RWPE1 (cell line): Measurements from ENCODE around the gene TNS4.

Experiments used
- CTCF ChIA-PET: fragments of 350-600 bp; sonication (Branson Sonifier 250); formaldehyde crosslinking; extraction: SDS; loops from one replicate; lab custom pipeline; 2021; lab: Yijun Ruan, JAX
- POLR2A ChIA-PET: fragments of 400-600 bp; formaldehyde crosslinking; extraction: SDS; loops from one replicate; lab custom pipeline; 2020; ENCODE audit warnings: antibody characterized with exemption; ENCODE audit not compliant: low non-redundant PET; lab: Yijun Ruan, JAX
- DNase-seq: peaks from one replicate; pipeline ENCODE4 v3.0.0; 2012; ENCODE audit warnings: low spot score
- H3K27ac ChIP-seq: fragments of 450-650 bp; 2 replicates; pipeline ENCODE4 v1.5.1; 2017
- TF ChIP-seq, protein P1 (sequence below): fragments of 450-650 bp; conservative IDR thresholded peaks from 2 replicates; pipeline ENCODE4 v1.5.1; 2017; ENCODE audit warnings: low read depth, mild to moderate bottlenecking

The TNS4 gene

DNA sequence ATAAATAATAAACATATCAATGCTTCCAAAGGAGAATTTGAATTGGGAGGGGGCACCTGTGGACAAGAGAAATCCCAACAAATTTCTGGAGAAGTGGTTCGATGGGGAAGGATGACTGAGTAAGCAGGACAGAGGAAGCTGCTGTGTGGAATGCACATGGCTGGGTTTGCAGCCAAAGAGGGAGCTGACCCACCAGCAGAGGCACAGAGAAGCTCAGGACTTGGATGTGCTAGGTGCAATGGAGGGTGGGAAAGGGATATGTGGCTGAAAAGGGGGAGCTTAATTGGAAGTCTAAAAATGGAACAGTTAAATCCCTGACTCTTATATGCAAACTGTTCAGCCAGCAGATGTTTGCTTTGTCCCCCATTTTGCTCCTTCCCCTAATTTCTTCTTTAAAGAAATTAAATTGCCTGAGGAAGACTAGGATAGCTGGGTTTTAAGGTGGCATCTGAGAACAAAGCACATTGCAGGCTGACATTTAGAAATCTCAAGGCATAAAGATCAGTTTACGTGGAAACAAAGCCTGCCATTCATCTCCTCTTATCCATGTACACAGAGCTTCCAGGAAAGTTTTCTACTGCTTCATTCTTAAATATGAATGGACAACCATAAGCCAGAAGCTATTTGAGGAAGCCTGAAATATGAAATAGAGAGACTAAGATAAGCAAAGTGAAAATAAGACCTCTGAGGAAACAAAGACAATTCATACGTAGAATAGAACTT lies 23.0 kb upstream of the TNS4 start:
- DNase-seq = no peak
- ChIA-PET POLR2A (no interaction called here), CTCF (interaction anchor here (0.6 kb wide), 1 partner anchor 1549 kb away, joined by 3 read pairs; no protein-coding TSS in a partner anchor)

DNA sequence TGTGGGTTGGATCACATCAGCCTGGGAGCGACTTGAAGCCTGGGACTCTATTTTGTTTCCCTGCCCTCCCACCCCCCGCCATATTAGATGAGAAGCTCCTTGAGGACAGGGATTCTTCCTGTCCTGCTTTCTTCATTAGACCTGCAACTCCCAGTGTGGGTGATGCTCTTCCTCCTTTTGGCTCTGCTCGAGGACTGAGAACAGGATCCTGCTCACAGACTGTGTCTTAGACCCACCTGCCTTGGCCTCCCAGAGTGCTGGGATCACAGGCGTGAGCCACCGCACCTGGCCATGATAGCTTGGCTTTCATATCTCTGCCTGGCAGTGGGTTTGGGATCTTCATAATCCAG lies 21.5 kb upstream of the TNS4 start:
- no peak for DNase-seq
- ChIA-PET POLR2A (interaction anchor here (0.6 to 1.0 kb wide), 3 partner anchors 22 to 296 kb away, joined by 3 to 4 read pairs (median 4); partner anchors contain the start of gene TNS4), CTCF (interaction anchor here (0.7 to 0.9 kb wide), 2 partner anchors 10 to 37 kb away, joined by 3 to 4 read pairs; no protein-coding TSS in a partner anchor)
- H3K27ac ChIP-seq = peak overlapping the region; percentile 99
- TF ChIP-seq, protein P1, sequence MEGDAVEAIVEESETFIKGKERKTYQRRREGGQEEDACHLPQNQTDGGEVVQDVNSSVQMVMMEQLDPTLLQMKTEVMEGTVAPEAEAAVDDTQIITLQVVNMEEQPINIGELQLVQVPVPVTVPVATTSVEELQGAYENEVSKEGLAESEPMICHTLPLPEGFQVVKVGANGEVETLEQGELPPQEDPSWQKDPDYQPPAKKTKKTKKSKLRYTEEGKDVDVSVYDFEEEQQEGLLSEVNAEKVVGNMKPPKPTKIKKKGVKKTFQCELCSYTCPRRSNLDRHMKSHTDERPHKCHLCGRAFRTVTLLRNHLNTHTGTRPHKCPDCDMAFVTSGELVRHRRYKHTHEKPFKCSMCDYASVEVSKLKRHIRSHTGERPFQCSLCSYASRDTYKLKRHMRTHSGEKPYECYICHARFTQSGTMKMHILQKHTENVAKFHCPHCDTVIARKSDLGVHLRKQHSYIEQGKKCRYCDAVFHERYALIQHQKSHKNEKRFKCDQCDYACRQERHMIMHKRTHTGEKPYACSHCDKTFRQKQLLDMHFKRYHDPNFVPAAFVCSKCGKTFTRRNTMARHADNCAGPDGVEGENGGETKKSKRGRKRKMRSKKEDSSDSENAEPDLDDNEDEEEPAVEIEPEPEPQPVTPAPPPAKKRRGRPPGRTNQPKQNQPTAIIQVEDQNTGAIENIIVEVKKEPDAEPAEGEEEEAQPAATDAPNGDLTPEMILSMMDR = no peak

More for the DNA sequence above, 23.0 kb upstream of the TNS4 start:
- TF ChIP-seq, protein P1 = no peak
- peak overlapping the region; percentile 63 for H3K27ac ChIP-seq

DNA sequence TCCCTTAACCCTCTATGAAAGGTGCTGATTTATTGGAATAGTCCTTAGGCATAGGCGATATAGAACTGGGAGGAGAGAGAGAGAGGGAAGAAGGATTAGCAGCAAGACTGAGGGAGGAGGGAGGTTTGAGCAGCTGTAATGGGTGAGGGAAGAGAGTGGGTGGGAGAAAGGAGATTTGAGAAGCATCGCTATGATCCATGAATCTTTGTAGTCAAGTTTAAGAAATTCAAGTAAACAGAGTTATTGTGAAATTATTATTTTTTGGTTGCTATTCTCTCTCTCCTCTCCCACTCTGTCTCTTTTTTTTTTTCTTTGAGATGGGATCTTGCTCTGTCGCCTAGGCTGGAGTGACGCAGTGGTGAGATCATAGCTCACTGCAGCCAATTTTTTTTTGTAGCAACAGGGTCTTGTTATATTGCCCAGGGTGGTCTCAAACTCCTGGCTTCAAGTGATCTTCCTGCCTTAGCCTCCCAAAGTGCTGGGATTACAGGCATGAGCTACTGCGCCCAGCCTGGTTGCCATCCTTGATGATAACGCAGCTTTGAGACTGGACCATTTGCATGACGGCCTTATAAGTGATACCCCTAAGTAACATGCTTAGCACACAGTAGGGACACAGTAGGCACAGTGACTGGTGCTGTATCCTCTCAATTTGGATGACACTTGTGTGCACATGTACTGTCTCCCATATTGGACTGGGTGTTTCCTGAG lies 21.0 kb upstream of the TNS4 start:
- CTCF ChIA-PET = interaction anchor here (0.7 to 0.9 kb wide), 3 partner anchors 11 to 45 kb away, joined by 3 to 4 read pairs (median 3); no protein-coding TSS in a partner anchor
- TF ChIP-seq, protein P1 = no peak
- POLR2A ChIA-PET = interaction anchor here (0.6 to 1.0 kb wide), 3 partner anchors 21 to 297 kb away, joined by 3 to 4 read pairs (median 4); partner anchors contain the start of gene TNS4
- DNase-seq = no peak
- peak overlapping the region; percentile 99 for H3K27ac ChIP-seq

- H3K27ac ChIP-seq = peak overlapping the region; percentile 99
- CTCF ChIA-PET = interaction anchor here (0.6 kb wide), 1 partner anchor 78 kb away, joined by 4 read pairs; the partner anchor contains the start of gene IGFBP4
- POLR2A ChIA-PET = interaction anchor here (1.2 kb wide), 2 partner anchors 19 to 24 kb away, joined by 3 to 10 read pairs; partner anchors contain the start of gene TNS4
- DNase-seq = no peak
- TF ChIP-seq, protein P1 = no peak
Observed at GRCh38 chr17:40520991-40521453, 19.6 kb upstream of the TNS4 start.

DNA sequence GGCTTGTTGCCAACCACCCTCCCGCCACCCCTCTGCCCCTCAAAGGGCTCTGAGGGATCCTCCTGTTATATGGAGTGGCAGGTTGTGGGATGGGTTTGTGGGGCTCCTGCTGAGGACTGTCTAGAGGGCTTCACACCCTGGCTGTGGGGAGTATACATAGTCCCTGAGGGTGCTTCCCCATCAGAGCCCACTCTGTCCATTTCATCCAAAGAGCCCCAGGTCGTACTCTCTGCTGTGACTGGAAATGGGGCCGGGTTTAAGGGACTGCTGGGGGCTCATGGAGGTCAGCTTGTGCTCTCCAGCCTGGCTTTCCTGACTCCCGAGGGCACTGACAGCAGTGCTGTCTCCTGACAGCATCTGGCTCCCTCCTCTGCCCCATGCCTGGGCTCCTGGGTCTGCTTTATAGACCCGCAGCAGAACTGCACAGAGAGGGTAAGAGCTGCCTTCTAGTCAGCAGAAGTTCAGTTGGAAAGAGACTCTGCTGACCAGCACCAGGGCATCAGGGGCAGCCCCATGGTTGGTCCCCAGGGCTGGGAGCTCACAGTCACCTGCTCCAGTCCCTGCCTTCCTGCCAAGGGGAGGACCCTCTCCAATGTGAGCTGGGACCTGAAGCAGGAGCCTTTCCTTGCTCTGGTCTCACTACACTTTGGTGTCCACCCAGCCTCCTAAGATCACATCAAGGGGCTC lies 17.8 kb upstream of the TNS4 start:
- TF ChIP-seq, protein P1 = no peak
- H3K27ac ChIP-seq = peak overlapping the region; percentile 99
- CTCF ChIA-PET = interaction anchor here (0.6 kb wide), 1 partner anchor 29 kb away, joined by 3 read pairs; no protein-coding TSS in a partner anchor

More for the DNA sequence above, 17.8 kb upstream of the TNS4 start:
- DNase-seq = no peak
- POLR2A ChIA-PET = interaction anchor here (0.6 to 2.6 kb wide), 3 partner anchors 9 to 19 kb away, joined by 3 to 26 read pairs (median 11); partner anchors contain the start of gene TNS4
